ENCODE results near the gene NFU1. TPM values are rescaled to one million over a fixed set of nuclear protein-coding genes. Genes with fewer than 3 reads are reported as not detected.
"Not testable (repeated sequence)": the region's sequence is repeated elsewhere in the genome, so short reads cannot be mapped to it uniquely, and the experiment has no call there.

The NFU1 gene
- total RNA-seq, 2 experiments from 2014 or later = 41.0 to 46.2 TPM

GRCh38 chr2:69369802-69370201 lies 67.4 kb downstream of the NFU1 start:
- no peak overlapping the region for H3K27ac Mint-ChIP-seq
- ChIA-PET POLR2A (no interaction called here), CTCF (interaction anchor here (1.0 to 2.2 kb wide), 2 partner anchors 20 to 355 kb away, joined by 3 to 5 read pairs; no protein-coding TSS in a partner anchor)
- H3K4me1 Mint-ChIP-seq (ENCODE audit: low read depth) = no peaks in the 10 kb centered on the region
- no peak for TF ChIP-seq CTCF (IDR thresholded peaks at IDR 0.05)
- H3K4me3 Mint-ChIP-seq = no peak overlapping the region
- DNase-seq (no peak), ATAC-seq (no peak)
- H3K27me3 Mint-ChIP-seq = no peaks in the 10 kb centered on the region
- H3K36me3 Mint-ChIP-seq (ENCODE audit: low read depth) = peaks cover 40% of the 10 kb centered on the region
- no peaks in the 10 kb centered on the region for H3K9me3 Mint-ChIP-seq
- intact Hi-C loops (cut with micrococcal nuclease) = no loop called here

GRCh38 chr2:69368588-69368987 lies 68.6 kb downstream of the NFU1 start:
- TF ChIP-seq CTCF (IDR thresholded peaks at IDR 0.05) = no peak
- no peaks in the 10 kb centered on the region for H3K4me1 Mint-ChIP-seq (ENCODE audit: low read depth)
- no peaks in the 10 kb centered on the region for H3K9me3 Mint-ChIP-seq
- no peak overlapping the region for H3K27ac Mint-ChIP-seq
- ATAC-seq = no peak
- ChIA-PET CTCF (interaction anchor here (2.2 kb wide), 1 partner anchor 356 kb away, joined by 5 read pairs; no protein-coding TSS in a partner anchor), POLR2A (interaction anchor here (0.6 kb wide), 1 partner anchor 1489 kb away, joined by 3 read pairs; no protein-coding TSS in a partner anchor)
- no peaks in the 10 kb centered on the region for H3K27me3 Mint-ChIP-seq
- H3K36me3 Mint-ChIP-seq (ENCODE audit: low read depth) = peaks cover 40% of the 10 kb centered on the region
- no peak for DNase-seq
- intact Hi-C loops (cut with micrococcal nuclease) = no loop called here
- no peak overlapping the region for H3K4me3 Mint-ChIP-seq

- peaks cover 35% of the 10 kb centered on the region for H3K36me3 Mint-ChIP-seq (ENCODE audit: low read depth)
- ChIA-PET POLR2A (interaction anchor here (1.1 to 1.2 kb wide), 2 partner anchors 8 to 17 kb away, joined by 3 to 4 read pairs; no protein-coding TSS in a partner anchor), CTCF (interaction anchor here (0.8 to 1.8 kb wide), 3 partner anchors 16 to 21 kb away, joined by 3 to 8 read pairs (median 3); no protein-coding TSS in a partner anchor)
- H3K27ac Mint-ChIP-seq = no peak overlapping the region
- no peak for DNase-seq
- no peaks in the 10 kb centered on the region for H3K9me3 Mint-ChIP-seq
- no peak for TF ChIP-seq CTCF (IDR thresholded peaks at IDR 0.05)
- H3K27me3 Mint-ChIP-seq = no peaks in the 10 kb centered on the region
- intact Hi-C loops (cut with micrococcal nuclease) = no loop called here
- no peaks in the 10 kb centered on the region for H3K4me1 Mint-ChIP-seq (ENCODE audit: low read depth)
- ATAC-seq = no peak
- no peak overlapping the region for H3K4me3 Mint-ChIP-seq
These were observed 77.9 kb downstream of the NFU1 start for GRCh38 chr2:69359371-69359770.

- POLR2A ChIA-PET = interaction anchor here (1.1 to 1.2 kb wide), 2 partner anchors 9 to 16 kb away, joined by 3 to 4 read pairs; no protein-coding TSS in a partner anchor
- CTCF ChIA-PET = interaction anchor here (0.8 to 1.8 kb wide), 2 partner anchors 17 to 22 kb away, joined by 3 to 8 read pairs; no protein-coding TSS in a partner anchor
- no peak for TF ChIP-seq CTCF (IDR thresholded peaks at IDR 0.05)
- H3K36me3 Mint-ChIP-seq (ENCODE audit: low read depth) = peaks cover 36% of the 10 kb centered on the region
- no peak for DNase-seq
- intact Hi-C loops (cut with micrococcal nuclease) = no loop called here
- ATAC-seq = no peak
- H3K27ac Mint-ChIP-seq = no peak overlapping the region
- H3K27me3 Mint-ChIP-seq = no peaks in the 10 kb centered on the region
- no peak overlapping the region for H3K4me3 Mint-ChIP-seq
- no peaks in the 10 kb centered on the region for H3K9me3 Mint-ChIP-seq
- H3K4me1 Mint-ChIP-seq (ENCODE audit: low read depth) = no peaks in the 10 kb centered on the region
These were observed 78.3 kb downstream of the NFU1 start for GRCh38 chr2:69358914-69359313.

GRCh38 chr2:69356471-69356870 lies 80.8 kb downstream of the NFU1 start:
- POLR2A ChIA-PET = no interaction called here
- H3K27ac Mint-ChIP-seq = no peak overlapping the region
- no peak for DNase-seq
- intact Hi-C loops (cut with micrococcal nuclease) = no loop called here
- no peak for ATAC-seq
- H3K9me3 Mint-ChIP-seq = no peaks in the 10 kb centered on the region
- H3K4me1 Mint-ChIP-seq (ENCODE audit: low read depth) = no peaks in the 10 kb centered on the region
- TF ChIP-seq CTCF (IDR thresholded peaks at IDR 0.05) = no peak
- CTCF ChIA-PET = no interaction called here
- no peak overlapping the region for H3K4me3 Mint-ChIP-seq
- peaks cover 32% of the 10 kb centered on the region for H3K36me3 Mint-ChIP-seq (ENCODE audit: low read depth)
- no peaks in the 10 kb centered on the region for H3K27me3 Mint-ChIP-seq

- H3K4me3 Mint-ChIP-seq; intact Hi-C loops (cut with micrococcal nuclease); CTCF ChIA-PET; ATAC-seq; H3K27ac Mint-ChIP-seq; POLR2A ChIA-PET; H3K9me3 Mint-ChIP-seq; H3K4me1 Mint-ChIP-seq (ENCODE audit: low read depth); H3K27me3 Mint-ChIP-seq; DNase-seq: not testable (repeated sequence)
- H3K36me3 Mint-ChIP-seq (ENCODE audit: low read depth) = peaks cover 30% of the 10 kb centered on the region
These were observed 82.3 kb downstream of the NFU1 start for GRCh38 chr2:69354976-69355375.
